ENCODE results near the gene YTHDF1.
A peak's percentile ranks its signal among the peaks of the same experiment; 100 is the strongest.
"Not testable (repeated sequence)": the region's sequence is repeated elsewhere in the genome, so short reads cannot be mapped to it uniquely, and the experiment has no call there.

The YTHDF1 gene

GRCh38 chr20:63223121-63223825 lies 7.3 kb upstream of the YTHDF1 start:
- DNase-seq (ENCODE audit: low spot score): no peak
- TF ChIP-seq CTCF (IDR thresholded peaks at IDR 0.05): peak; percentile 24

GRCh38 chr20:63222541-63222940 lies 6.6 kb upstream of the YTHDF1 start:
- no peak for DNase-seq (ENCODE audit: low spot score)
- no peak overlapping the region for H3K4me3 ChIP-seq
- TF ChIP-seq CTCF (IDR thresholded peaks at IDR 0.05): no peak
- no peak overlapping the region for H3K27ac ChIP-seq

More at GRCh38 chr20:63223121-63223825, 7.3 kb upstream of the YTHDF1 start:
- Histone ChIP-seq H3K4me3 (no peak overlapping the region), H3K27ac (no peak overlapping the region)

- DNase-seq (ENCODE audit: low spot score); H3K27ac ChIP-seq; H3K4me3 ChIP-seq: not testable (repeated sequence)
Observed at GRCh38 chr20:63221400-63222053, 5.6 kb upstream of the YTHDF1 start.

GRCh38 chr20:63220696-63221399 lies 4.9 kb upstream of the YTHDF1 start:
- no peak overlapping the region for H3K27ac ChIP-seq
- TF ChIP-seq CTCF (IDR thresholded peaks at IDR 0.05): no peak
- no peak for DNase-seq (ENCODE audit: low spot score)
- no peak overlapping the region for H3K4me3 ChIP-seq

GRCh38 chr20:63219866-63220521 lies 4.1 kb upstream of the YTHDF1 start:
- no peak for DNase-seq (ENCODE audit: low spot score)

GRCh38 chr20:63219447-63219821 lies 3.5 kb upstream of the YTHDF1 start:
- TF ChIP-seq CTCF (IDR thresholded peaks at IDR 0.05): no peak
- no peak for DNase-seq (ENCODE audit: low spot score)
- Histone ChIP-seq H3K4me3 (no peak overlapping the region), H3K27ac (no peak overlapping the region)

More at GRCh38 chr20:63219866-63220521, 4.1 kb upstream of the YTHDF1 start:
- no peak overlapping the region for H3K4me3 ChIP-seq
- H3K27ac ChIP-seq: no peak overlapping the region
- TF ChIP-seq CTCF (IDR thresholded peaks at IDR 0.05): no peak
